Activated T-cell treated with anti-CD3 and anti-CD28 coated beads, Interleukin-2, amount 50 U/mL, for 24 hours (primary cell): ENCODE data around the gene MGLL.

Experiments
- DNase-seq: peaks from one replicate; pipeline ENCODE4 v3.0.0-alpha.2; 2020
- H3K27ac Mint-ChIP-seq: 2 replicates; pipeline ENCODE4 v1.8.0; 2020; ENCODE audit warnings: mild to moderate bottlenecking, mixed read lengths
- H3K27me3 Mint-ChIP-seq: 2 replicates; pipeline ENCODE4 v1.8.0; 2020; ENCODE audit warnings: mixed read lengths
- H3K36me3 Mint-ChIP-seq: 2 replicates; pipeline ENCODE4 v1.8.0; 2020; ENCODE audit warnings: low read depth, mixed read lengths
- H3K4me1 Mint-ChIP-seq: 2 replicates; pipeline ENCODE4 v1.8.0; 2020; ENCODE audit warnings: low read depth, mixed read lengths
- H3K4me3 Mint-ChIP-seq: 2 replicates; pipeline ENCODE4 v1.8.0; 2020; ENCODE audit warnings: mild to moderate bottlenecking, moderate library complexity, mixed read lengths
- H3K9me3 Mint-ChIP-seq: 2 replicates; pipeline ENCODE4 v1.8.0; 2020; ENCODE audit warnings: mixed read lengths

MGLL gene

GRCh38 chr3:127702151-127702578, 120.2 kb downstream of the MGLL start:
- H3K9me3 Mint-ChIP-seq, result peaks cover 3% of the 10 kb centered on the region
- H3K4me3 Mint-ChIP-seq, result no peak overlapping the region
- peaks cover 3% of the 10 kb centered on the region for H3K4me1 Mint-ChIP-seq
- H3K27me3 Mint-ChIP-seq, result peaks cover 8% of the 10 kb centered on the region
- H3K27ac Mint-ChIP-seq, result no peak overlapping the region
- DNase-seq, result no peak
- no peaks in the 10 kb centered on the region for H3K36me3 Mint-ChIP-seq

DNA sequence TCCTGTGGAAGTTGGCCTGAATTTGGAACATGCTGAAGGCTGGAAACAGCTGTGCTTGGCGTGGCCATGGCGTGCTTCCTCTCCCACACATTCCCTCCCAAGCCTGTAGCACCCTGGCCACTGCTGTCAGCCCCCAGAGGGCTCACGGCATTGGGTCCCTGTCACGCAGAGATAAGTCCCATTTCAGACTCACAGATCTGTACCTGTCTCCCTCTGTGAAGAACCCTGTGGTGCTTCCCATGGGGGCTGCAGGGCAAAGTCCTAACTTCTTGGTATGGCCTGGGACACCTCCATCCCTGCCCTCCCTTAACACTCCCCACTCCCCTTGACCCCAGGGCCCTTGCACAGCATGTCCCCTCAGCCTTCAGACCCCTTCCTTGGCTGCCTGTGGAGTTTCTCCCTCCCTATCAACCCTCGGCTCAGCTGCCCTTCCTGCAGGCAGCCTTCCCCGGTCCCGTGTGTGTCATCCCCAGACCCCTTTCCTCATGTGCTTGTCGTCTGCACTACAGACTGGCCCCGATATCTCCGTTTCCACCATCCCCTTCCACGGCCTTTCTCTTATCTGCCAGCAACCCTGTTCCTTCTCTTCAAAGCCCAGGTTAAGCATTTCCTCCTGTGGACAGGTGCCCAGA, 120.9 kb downstream of the MGLL start:
- DNase-seq, result no peak
- peaks cover 3% of the 10 kb centered on the region for H3K9me3 Mint-ChIP-seq
- no peak overlapping the region for H3K4me3 Mint-ChIP-seq
- no peaks in the 10 kb centered on the region for H3K36me3 Mint-ChIP-seq
- H3K27ac Mint-ChIP-seq, result no peak overlapping the region
- H3K27me3 Mint-ChIP-seq, result peaks cover 8% of the 10 kb centered on the region
- H3K4me1 Mint-ChIP-seq, result peaks cover 3% of the 10 kb centered on the region

- Mint-ChIP-seq H3K4me1 (peaks cover 3% of the 10 kb centered on the region), H3K36me3 (no peaks in the 10 kb centered on the region), H3K9me3 (peaks cover 3% of the 10 kb centered on the region), H3K27me3 (peaks cover 8% of the 10 kb centered on the region), H3K4me3 (no peak overlapping the region), H3K27ac (no peak overlapping the region)
- DNase-seq, result no peak
Measured at GRCh38 chr3:127700406-127700805, 121.9 kb downstream of the MGLL start.

- Mint-ChIP-seq H3K27ac (no peak overlapping the region), H3K36me3 (no peaks in the 10 kb centered on the region), H3K4me3 (no peak overlapping the region), H3K27me3 (peaks cover 8% of the 10 kb centered on the region), H3K9me3 (peaks cover 3% of the 10 kb centered on the region), H3K4me1 (peaks cover 3% of the 10 kb centered on the region)
- DNase-seq, result no peak
Measured at GRCh38 chr3:127699416-127700300, 122.7 kb downstream of the MGLL start.

GRCh38 chr3:127698691-127699415, 123.5 kb downstream of the MGLL start:
- no peaks in the 10 kb centered on the region for H3K36me3 Mint-ChIP-seq
- H3K27ac Mint-ChIP-seq, result no peak overlapping the region
- H3K9me3 Mint-ChIP-seq, result peaks cover 3% of the 10 kb centered on the region
- H3K27me3 Mint-ChIP-seq, result peaks cover 5% of the 10 kb centered on the region
- no peaks in the 10 kb centered on the region for H3K4me1 Mint-ChIP-seq
- DNase-seq, result no peak
- H3K4me3 Mint-ChIP-seq, result no peak overlapping the region

- H3K9me3 Mint-ChIP-seq, result no peaks in the 10 kb centered on the region
- DNase-seq, result no peak
- H3K4me3 Mint-ChIP-seq, result no peak overlapping the region
- no peak overlapping the region for H3K27ac Mint-ChIP-seq
- H3K27me3 Mint-ChIP-seq, result no peaks in the 10 kb centered on the region
- no peaks in the 10 kb centered on the region for H3K4me1 Mint-ChIP-seq
- no peaks in the 10 kb centered on the region for H3K36me3 Mint-ChIP-seq
Measured at GRCh38 chr3:127698286-127698685, 124.0 kb downstream of the MGLL start.

DNA sequence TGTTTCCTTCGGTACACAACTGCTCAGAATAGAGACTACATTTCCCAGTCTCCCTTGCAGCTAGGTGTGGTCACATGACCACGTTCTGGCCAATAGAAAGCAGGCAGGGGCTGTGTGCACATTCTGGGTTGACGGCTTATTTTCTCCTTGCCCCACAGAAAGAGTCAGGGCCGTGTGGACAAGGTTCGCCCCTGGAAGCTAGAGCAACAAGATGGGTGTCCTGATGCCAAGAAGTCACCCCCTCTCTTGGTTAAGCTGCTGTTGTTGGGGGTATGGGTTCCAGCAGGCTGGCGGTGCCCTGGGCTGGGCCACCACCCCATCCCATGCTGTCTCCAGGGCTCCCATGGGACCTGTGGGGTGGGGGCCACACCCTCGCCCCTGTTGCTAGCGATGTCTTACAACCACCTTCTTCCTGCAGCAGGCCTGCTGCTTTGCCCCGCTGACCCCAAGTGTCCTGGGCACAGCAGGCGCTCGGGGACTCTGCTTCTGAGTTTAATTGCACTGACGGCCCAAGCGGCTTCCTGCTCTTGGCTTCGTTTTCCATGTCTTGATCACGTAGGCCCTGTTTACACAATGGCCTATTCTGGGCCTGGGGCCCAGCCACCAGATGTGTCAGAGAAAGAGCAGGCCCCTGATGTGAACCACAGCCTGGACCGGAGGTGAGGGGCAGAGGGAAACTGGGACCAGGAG, 124.6 kb downstream of the MGLL start:
- no peak overlapping the region for H3K27ac Mint-ChIP-seq
- H3K9me3 Mint-ChIP-seq, result no peaks in the 10 kb centered on the region
- peak; percentile 51 for DNase-seq
- no peaks in the 10 kb centered on the region for H3K4me1 Mint-ChIP-seq
- no peak overlapping the region for H3K4me3 Mint-ChIP-seq
- no peaks in the 10 kb centered on the region for H3K27me3 Mint-ChIP-seq
- no peaks in the 10 kb centered on the region for H3K36me3 Mint-ChIP-seq

DNA sequence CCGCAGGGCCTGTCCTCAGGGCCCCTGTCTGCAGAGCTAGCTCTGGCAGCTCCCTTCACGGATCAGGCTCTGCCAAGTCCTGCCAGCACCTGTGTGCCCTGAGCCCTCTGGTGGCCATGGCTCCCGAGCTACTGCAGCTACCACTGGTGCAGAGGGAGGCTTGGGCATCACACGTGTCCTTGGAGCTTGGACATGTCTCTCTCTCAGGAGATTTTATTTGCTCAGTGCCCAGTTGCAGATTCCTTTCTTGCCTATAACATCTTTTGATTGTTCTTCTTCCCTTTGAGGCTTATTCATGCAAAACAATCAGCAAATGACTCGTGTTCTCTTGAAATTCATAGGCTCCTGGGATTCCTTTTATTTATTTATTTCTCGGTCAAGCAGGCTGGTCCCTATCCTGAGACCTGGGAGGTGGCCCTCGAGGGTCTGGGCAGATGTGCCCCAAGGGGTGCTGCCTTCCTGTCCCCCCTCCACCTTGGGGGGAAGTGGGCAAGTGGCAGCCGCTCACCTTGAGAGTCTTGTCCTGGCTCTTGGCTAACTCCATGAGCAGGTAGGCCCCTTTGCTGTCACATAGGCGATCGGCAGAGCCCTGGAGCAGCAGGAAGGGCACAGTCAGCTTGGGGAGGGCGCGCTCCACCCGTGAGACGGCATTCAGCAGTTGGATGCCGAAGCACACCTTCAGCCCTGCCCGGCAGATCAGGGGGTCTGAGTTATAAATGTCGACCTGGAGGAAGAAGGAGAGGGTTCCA, 127.7 kb downstream of the MGLL start:
- Mint-ChIP-seq H3K9me3 (no peaks in the 10 kb centered on the region), H3K27me3 (no peaks in the 10 kb centered on the region), H3K27ac (no peak overlapping the region), H3K4me1 (no peaks in the 10 kb centered on the region), H3K36me3 (no peaks in the 10 kb centered on the region), H3K4me3 (no peak overlapping the region)
- DNase-seq, result peak; percentile 42

DNA sequence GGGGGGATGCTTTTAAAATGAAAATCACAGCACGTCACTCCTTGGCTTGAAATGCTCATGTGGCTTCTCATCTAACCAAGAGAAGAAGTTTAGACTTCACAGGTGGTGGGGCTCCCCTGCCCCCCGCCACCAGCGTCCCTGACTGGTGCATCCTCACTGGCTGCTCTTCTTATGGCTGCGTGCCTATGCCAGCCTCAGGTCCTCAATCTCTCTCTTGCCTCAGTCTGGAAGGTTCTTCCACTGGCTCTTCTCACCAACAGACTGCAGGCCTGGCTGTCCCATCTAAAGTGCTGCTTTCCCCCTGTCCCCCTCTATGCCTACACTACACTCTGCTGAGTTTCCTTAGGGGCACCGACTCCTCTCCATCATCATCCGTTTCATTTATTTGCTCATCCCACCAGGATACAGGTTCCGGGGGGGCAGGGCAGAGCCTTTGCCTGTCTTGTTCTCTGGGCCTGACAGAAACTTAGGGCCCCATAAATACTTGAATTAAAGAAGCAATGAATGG, 128.9 kb downstream of the MGLL start:
- H3K27me3 Mint-ChIP-seq, result no peaks in the 10 kb centered on the region
- no peak overlapping the region for H3K4me3 Mint-ChIP-seq

GRCh38 chr3:127692501-127693335, 129.6 kb downstream of the MGLL start:
- no peaks in the 10 kb centered on the region for H3K27me3 Mint-ChIP-seq
- H3K4me1 Mint-ChIP-seq, result no peaks in the 10 kb centered on the region
- H3K9me3 Mint-ChIP-seq, result no peaks in the 10 kb centered on the region
- no peaks in the 10 kb centered on the region for H3K36me3 Mint-ChIP-seq
- no peak overlapping the region for H3K4me3 Mint-ChIP-seq
- DNase-seq, result no peak
- no peak overlapping the region for H3K27ac Mint-ChIP-seq

More for the DNA sequence above, 128.9 kb downstream of the MGLL start:
- Mint-ChIP-seq H3K36me3 (no peaks in the 10 kb centered on the region), H3K27ac (no peak overlapping the region), H3K9me3 (no peaks in the 10 kb centered on the region), H3K4me1 (no peaks in the 10 kb centered on the region)
- no peak for DNase-seq

DNA sequence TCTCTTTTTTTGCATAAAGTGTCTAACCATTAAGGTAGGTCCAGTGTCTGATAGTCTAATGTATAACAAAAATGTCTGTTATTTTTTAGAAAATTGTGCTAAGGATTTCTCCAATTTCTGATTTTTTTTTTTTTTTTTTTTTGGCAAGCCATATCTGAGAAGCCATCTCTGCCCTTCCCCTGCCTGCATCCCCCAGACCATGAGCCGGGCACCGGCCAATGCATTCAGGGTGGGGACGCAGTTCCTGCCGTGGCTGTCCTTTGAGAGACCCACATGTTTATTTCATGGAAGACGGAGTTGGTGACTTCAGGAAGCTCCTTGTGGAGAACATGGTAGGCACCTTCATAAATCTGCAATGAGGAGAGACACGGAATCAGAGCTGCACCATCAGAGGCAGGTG, 130.3 kb downstream of the MGLL start:
- Mint-ChIP-seq H3K27ac (no peak overlapping the region), H3K4me3 (no peak overlapping the region), H3K9me3 (no peaks in the 10 kb centered on the region)

GRCh38 chr3:127691489-127691888, 130.8 kb downstream of the MGLL start:
- no peak overlapping the region for H3K4me3 Mint-ChIP-seq
- H3K27me3 Mint-ChIP-seq, result no peaks in the 10 kb centered on the region
- H3K4me1 Mint-ChIP-seq, result no peaks in the 10 kb centered on the region
- no peak overlapping the region for H3K27ac Mint-ChIP-seq
- no peak for DNase-seq
- no peaks in the 10 kb centered on the region for H3K36me3 Mint-ChIP-seq
- H3K9me3 Mint-ChIP-seq, result no peaks in the 10 kb centered on the region

More for the DNA sequence above, 130.3 kb downstream of the MGLL start:
- H3K27me3 Mint-ChIP-seq, result no peaks in the 10 kb centered on the region
- H3K36me3 Mint-ChIP-seq, result no peaks in the 10 kb centered on the region
- no peak for DNase-seq
- H3K4me1 Mint-ChIP-seq, result no peaks in the 10 kb centered on the region

GRCh38 chr3:127690823-127691452, 131.4 kb downstream of the MGLL start:
- H3K36me3 Mint-ChIP-seq, result no peaks in the 10 kb centered on the region

More at GRCh38 chr3:127690823-127691452, 131.4 kb downstream of the MGLL start:
- Mint-ChIP-seq H3K9me3 (no peaks in the 10 kb centered on the region), H3K4me1 (no peaks in the 10 kb centered on the region), H3K4me3 (no peak overlapping the region), H3K27me3 (no peaks in the 10 kb centered on the region), H3K27ac (no peak overlapping the region)
- no peak for DNase-seq
